NB4 (cell line): ENCODE results near the gene SERINC3.

Source experiments
- CTCF ChIP-seq: IDR thresholded peaks from one replicate; pipeline ENCODE4 v1.5.1; 2012; ENCODE audit warnings: low read depth, low read length
- POLR2A ChIP-seq: IDR thresholded peaks from 2 replicates; pipeline ENCODE4 v1.6.1; 2011; ENCODE audit warnings: mild to moderate bottlenecking; ENCODE audit not compliant: insufficient read length; ENCODE audit errors: extremely low read depth

- TF ChIP-seq CTCF (no peak), POLR2A (no peak)
Measured at GRCh38 chr20:44489223-44489622, 32.6 kb downstream of the SERINC3 start.
